HepG2 (cell line): ENCODE measurements around the gene ARHGAP9. TPM values are rescaled to one million over a fixed set of nuclear protein-coding genes. Genes with fewer than 3 reads are reported as not detected.
A peak's percentile ranks its signal among the peaks of the same experiment; 100 is the strongest.

Experiments used
- CHD2 ChIP-seq: IDR thresholded peaks from 2 replicates; pipeline ENCODE4 v1.6.1; 2011; ENCODE audit warnings: low read depth, low read length, improper control_type of control experiment
- KMT2A ChIP-seq: sonication (generic); formaldehyde crosslinking; IDR thresholded peaks from 2 replicates; pipeline ENCODE4 v1.4.0; 2020; ENCODE audit warnings: missing genetic modification reagents
- NFE2 ChIP-seq: sonication (generic); formaldehyde crosslinking; IDR thresholded peaks from 2 replicates; pipeline ENCODE4 v1.4.0; 2020; ENCODE audit warnings: missing genetic modification reagents
- NFE2L2 ChIP-seq: fragments of 150-350 bp; IDR thresholded peaks from 2 replicates; pipeline ENCODE4 v1.6.1; 2014; ENCODE audit warnings: low read length
- ONECUT2 ChIP-seq: sonication (generic); formaldehyde crosslinking; IDR thresholded peaks from 2 replicates; pipeline ENCODE4 v1.4.0; 2020; ENCODE audit warnings: missing genetic modification reagents
- RBM39 ChIP-seq: fragments of 200-400 bp; formaldehyde crosslinking; IDR thresholded peaks from one replicate; pipeline ENCODE4 v1.6.1; 2018; ENCODE audit warnings: antibody characterized with exemption, mild to moderate bottlenecking, low read depth, low read length; ENCODE audit not compliant: poor library complexity, severe bottlenecking
- REXO4 ChIP-seq: sonication (generic); formaldehyde crosslinking; IDR thresholded peaks from 2 replicates; pipeline ENCODE4 v1.8.0; 2022; ENCODE audit warnings: missing genetic modification reagents, mild to moderate bottlenecking, borderline replicate concordance
- TAF15 ChIP-seq: fragments of 200-400 bp; formaldehyde crosslinking; IDR thresholded peaks from one replicate; pipeline ENCODE4 v1.6.1; 2018; ENCODE audit warnings: mild to moderate bottlenecking, low read depth, low read length; ENCODE audit not compliant: poor library complexity, severe bottlenecking
- TFAP4 ChIP-seq: sonication (generic); IDR thresholded peaks from 2 replicates; pipeline ENCODE4 v1.6.1; 2016; ENCODE audit warnings: low read depth, borderline replicate concordance
- ZNF124 ChIP-seq: sonication (generic); formaldehyde crosslinking; IDR thresholded peaks from 2 replicates; pipeline ENCODE4 v1.4.0; 2020; ENCODE audit warnings: missing genetic modification reagents
- ZNF256 ChIP-seq: sonication (generic); formaldehyde crosslinking; conservative IDR thresholded peaks from 2 replicates; pipeline ENCODE4 v1.4.0; 2020; ENCODE audit warnings: missing genetic modification reagents
- ZNF260 ChIP-seq: sonication (generic); formaldehyde crosslinking; IDR thresholded peaks from 2 replicates; pipeline ENCODE4 v1.4.0; 2020; ENCODE audit warnings: missing genetic modification reagents, low read depth, mild to moderate bottlenecking, borderline replicate concordance
- ZNF562 ChIP-seq: sonication (generic); formaldehyde crosslinking; IDR thresholded peaks from 2 replicates; pipeline ENCODE4 v1.8.0; 2022; ENCODE audit warnings: missing genetic modification reagents, borderline replicate concordance
- ZNF609 ChIP-seq: sonication (generic); formaldehyde crosslinking; IDR thresholded peaks from 2 replicates; pipeline ENCODE4 v1.4.0; 2020; ENCODE audit warnings: mild to moderate bottlenecking, missing genetic modification reagents, borderline replicate concordance
- ZNF619 ChIP-seq: sonication (generic); formaldehyde crosslinking; IDR thresholded peaks from 2 replicates; pipeline ENCODE4 v1.4.0; 2020; ENCODE audit warnings: mild to moderate bottlenecking, missing genetic modification reagents
- ZNF674 ChIP-seq: sonication (generic); formaldehyde crosslinking; IDR thresholded peaks from 2 replicates; pipeline ENCODE4 v1.5.0; 2020; ENCODE audit warnings: low read depth, mild to moderate bottlenecking, missing genetic modification reagents
- ZSCAN12 ChIP-seq: sonication (generic); formaldehyde crosslinking; IDR thresholded peaks from 2 replicates; pipeline ENCODE4 v1.9.0; 2021; ENCODE audit warnings: mild to moderate bottlenecking, missing genetic modification reagents
- polyA plus RNA-seq, 8 experiments: library from polyadenylated mRNA; depleted of rRNA in 3 of 8; stranded (reverse) in 7 of 8; unstranded in 1 of 8; fragments of >200 nt; fragmentation: Illumina TruSeq in 4 of 8; extraction: Trizol in 4 of 8; gene quantifications; 2 replicates each; pipeline versions ENCODE4 v1.2.1 to v1.2.3, GENCODE V29; 2011 to 2016; ENCODE audit warnings: low read depth in 4 of 8, missing spikeins in 1 of 8, mixed read lengths in 1 of 8; ENCODE audit not compliant: insufficient read depth in 1 of 8
- total RNA-seq, 5 experiments: library from RNA; depleted of rRNA; stranded (reverse); fragments of >200 nt; fragmentation: Illumina TruSeq; extraction: Trizol; gene quantifications; 2 replicates each; pipeline ENCODE4 v1.2.3, GENCODE V29; 2016; ENCODE audit warnings: low read depth in 1 of 5
- TF ChIP-seq, protein P1 (sequence below): sonication (generic); formaldehyde crosslinking; IDR thresholded peaks from 2 replicates; pipeline ENCODE4 v1.8.1; 2023; ENCODE audit warnings: mild to moderate bottlenecking, missing genetic modification reagents

ARHGAP9 gene
- total and polyA plus RNA-seq, 2 of the 13 experiments (the other 11 are each of a cell fraction or from before 2014, with no cell fraction given), result 0.18 to 1.2 TPM

GRCh38 chr12:57487597-57488401 lies 8.1 kb upstream of the ARHGAP9 start, which contains the start of gene MARS1 (continued):
- TF ChIP-seq ZNF124 (CRISPR knock-in tag), result no peak
- TF ChIP-seq KMT2A, result peak; percentile 86; the same call in 1 of the 2 replicates
- TF ChIP-seq ZNF562, result no peak
- no peak for TF ChIP-seq ZNF609 (CRISPR knock-in tag)
- peak; percentile 60; the same call in 1 of the 2 replicates for TF ChIP-seq TFAP4
- no peak for TF ChIP-seq TAF15
- no peak for TF ChIP-seq CHD2
- no peak for TF ChIP-seq ZNF674 (CRISPR knock-in tag)
- TF ChIP-seq ZSCAN12 (CRISPR knock-in tag), result no peak
- no peak for TF ChIP-seq ZNF619 (CRISPR knock-in tag)
- TF ChIP-seq ZNF260, result no peak
- TF ChIP-seq REXO4 (CRISPR knock-in tag), result no peak
- TF ChIP-seq ONECUT2 (CRISPR knock-in tag), result no peak
- peak; percentile 78 for TF ChIP-seq RBM39
- no peak for TF ChIP-seq NFE2L2
- TF ChIP-seq, protein P1, sequence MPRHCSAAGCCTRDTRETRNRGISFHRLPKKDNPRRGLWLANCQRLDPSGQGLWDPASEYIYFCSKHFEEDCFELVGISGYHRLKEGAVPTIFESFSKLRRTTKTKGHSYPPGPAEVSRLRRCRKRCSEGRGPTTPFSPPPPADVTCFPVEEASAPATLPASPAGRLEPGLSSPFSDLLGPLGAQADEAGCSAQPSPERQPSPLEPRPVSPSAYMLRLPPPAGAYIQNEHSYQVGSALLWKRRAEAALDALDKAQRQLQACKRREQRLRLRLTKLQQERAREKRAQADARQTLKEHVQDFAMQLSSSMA, result no peak
- no peak for TF ChIP-seq NFE2 (CRISPR knock-in tag)
- peak; percentile 20; the same call in 1 of the 2 replicates for TF ChIP-seq ZNF256 (CRISPR knock-in tag)
